CD4-positive, alpha-beta T cell treated with Interleukin-4 for 4 hours (primary cell): ENCODE data around the gene CXCL3.

ENCODE experiments used
- DNase-seq: peaks from one replicate; pipeline ENCODE4 v3.0.0-alpha.2; 2020

The CXCL3 gene

DNA sequence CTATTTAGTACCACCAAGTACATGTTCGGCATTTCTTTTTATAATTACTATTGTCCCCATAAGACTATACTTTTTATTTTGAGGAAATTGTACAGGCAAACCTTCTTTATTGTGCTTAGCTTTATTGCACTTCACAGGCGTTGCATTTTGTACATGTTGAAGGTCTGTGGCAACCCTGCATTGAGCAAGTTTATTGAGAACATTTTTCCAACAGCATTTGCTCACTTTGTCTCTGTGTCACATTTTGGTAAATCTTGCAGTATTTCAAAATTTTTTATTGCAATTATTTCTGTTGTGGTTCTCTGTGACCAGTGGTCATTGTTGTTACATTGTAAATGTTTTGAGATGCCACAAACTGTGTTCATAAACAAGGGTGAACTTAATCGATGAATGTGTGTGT lies 29.2 kb downstream of the CXCL3 start:
- DNase-seq, result no peak

DNA sequence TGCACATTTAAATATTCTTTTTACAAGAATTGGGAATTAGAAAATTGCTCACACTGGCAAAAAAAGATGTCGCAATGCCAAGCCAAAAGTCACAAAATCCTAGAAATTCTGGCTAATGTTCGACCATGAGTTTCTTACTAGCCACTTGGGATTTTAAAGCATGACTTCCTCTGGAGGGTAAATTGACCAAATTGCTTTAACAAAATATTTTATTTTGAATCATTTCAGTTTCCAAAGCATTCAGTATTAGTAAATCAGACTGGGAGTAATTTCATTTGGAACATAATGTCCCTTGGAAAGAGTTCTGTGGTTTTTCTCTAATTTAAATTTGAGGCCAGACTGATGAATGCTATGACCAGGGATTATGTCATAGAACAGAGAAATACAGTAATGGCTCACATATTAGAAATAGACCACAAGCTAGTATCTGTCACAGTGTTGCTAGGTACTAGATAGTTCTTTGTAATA lies 32.4 kb downstream of the CXCL3 start:
- DNase-seq, result no peak

GRCh38 chr4:74005528-74005927 lies 33.0 kb downstream of the CXCL3 start:
- DNase-seq, result no peak

DNA sequence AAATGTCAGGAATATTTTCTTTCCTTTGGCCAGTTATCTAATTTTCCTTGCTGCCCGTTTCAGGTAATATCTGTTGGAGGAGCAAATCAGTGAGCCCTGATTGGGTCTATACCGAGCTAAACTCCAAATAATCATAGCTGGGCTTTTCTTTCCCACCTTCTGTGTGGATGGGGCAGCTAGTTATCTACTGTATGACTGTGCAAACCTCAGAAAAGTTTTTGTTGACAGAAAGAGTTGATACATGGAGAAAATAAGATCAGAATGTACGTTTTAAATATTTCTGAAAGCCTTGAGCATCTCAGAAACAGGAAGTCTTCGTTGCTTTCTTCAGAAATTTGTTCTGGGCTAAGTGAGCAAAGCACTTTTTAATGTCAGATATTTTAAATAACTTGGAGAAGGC lies 33.8 kb downstream of the CXCL3 start:
- DNase-seq, result no peak

DNA sequence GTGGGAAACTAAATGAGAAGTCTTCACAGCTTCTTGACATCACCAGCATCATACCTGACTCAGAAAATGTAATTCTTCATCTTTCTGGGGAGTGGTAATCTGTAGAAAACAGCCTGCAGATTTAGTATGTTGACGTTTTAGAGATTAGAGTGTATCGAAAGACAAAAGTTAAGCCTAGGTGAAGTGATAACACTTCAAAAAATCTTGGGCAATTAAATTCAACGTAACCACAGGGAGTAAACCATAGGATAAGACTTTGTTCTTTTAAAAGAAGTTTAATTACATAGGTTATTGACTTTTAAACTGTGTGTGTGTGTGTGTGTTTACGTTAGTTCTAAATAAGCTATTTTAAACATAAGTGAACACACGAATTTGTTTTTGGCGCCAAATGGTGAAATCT lies 38.2 kb downstream of the CXCL3 start:
- no peak for DNase-seq

DNA sequence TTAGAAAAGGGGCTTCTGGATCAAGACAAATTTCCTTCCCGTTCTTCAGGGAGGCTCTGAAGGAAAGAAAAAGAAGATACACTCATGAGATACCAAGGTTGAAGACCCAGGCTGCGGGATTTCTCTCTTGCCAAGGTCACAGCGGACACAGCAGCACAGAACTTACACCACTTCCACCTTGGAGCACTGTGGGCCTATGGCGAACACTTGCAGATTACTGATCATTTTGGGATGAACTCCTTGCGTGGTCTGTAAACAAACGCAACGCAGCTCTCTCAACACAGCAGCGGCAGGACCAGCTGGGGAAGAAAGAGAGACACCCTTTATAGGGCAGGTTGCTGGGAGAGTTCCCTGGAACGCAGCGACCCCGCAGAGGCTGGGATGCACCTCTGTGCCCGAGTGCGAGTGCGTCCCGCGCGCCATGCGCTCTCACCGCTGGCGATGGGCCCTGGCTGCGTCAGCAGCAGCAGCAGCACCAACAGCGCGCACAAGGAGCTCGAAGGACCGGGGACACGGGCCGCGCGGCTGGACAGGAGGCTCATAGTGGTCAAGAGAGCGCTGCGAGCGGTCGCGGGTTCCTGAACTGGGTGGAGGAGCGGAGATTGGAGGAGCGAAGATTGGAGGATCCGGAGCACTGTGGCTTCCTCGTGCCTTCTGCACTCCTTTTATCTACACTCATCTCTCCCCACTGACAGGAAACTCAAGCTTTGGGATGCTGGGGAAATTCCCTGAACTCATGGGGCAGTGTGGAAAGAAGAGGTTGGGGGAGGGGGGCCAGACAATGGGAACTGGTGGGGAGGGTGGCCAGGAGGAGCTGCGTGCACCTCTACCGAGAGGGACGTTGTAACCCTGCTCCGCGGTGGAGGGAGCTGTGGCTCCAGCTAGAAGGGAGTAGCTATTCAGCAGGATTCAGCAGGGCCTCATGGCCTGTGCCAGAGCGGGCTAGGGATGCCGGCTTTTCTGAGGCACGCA lies 40.2 kb downstream of the CXCL3 start, which contains the start of gene CXCL5:
CXCL5 (minus strand) TSS at position 638 of the 972 bp plus-strand sequence; CDS start at position 542, 96 bp downstream.
- DNase-seq, result no peak

GRCh38 chr4:73992050-73992449 lies 46.4 kb downstream of the CXCL3 start:
- DNase-seq, result no peak

DNA sequence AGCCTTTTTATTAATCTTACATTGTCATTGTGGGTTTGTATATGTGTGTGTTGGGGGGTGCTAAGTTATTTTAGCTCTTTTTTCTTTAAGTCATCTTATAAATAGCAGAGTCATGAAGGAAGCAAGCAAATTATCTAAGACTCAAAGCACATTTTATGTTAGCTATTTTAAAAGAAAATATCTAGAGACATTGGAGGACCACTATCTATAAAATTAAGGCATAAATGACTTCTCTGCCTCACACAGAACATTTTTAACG lies 46.8 kb downstream of the CXCL3 start:
- no peak for DNase-seq

DNA sequence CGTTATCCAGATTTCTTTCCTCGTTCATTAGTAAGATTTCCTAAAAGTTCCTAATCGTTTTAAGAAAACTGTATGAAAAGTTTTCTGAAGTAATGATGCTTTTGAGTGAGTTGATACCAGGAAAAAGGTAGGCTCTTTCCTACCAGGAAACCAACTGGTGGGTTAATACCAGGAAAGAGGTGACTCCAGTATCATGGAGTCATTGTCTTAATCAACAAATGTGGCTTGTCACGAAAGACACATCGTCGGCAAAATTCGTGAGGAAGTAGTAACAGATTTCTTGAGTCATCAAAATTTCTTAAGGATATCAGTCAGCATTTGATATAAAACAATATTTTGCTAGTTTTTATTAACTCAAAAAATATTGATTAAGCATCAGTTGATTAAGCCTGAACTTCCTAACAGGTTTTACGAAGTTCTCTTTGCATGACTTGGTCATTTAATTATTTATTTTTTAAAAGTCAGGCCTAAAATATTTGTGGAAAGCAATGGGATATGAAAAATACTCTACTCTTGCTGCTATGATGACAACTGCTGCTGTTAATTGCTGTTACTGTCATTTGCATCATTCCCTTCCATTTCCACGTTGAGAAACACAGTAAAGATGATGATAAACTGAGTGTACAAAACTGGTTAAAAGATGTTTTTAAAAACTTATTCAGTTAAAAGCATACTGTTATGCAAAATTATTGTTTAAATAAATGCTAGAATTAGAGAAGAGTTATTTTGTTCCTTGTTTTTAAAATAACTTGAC lies 47.3 kb downstream of the CXCL3 start:
- DNase-seq, result no peak

GRCh38 chr4:73989928-73990327 lies 48.6 kb downstream of the CXCL3 start:
- DNase-seq, result no peak

DNA sequence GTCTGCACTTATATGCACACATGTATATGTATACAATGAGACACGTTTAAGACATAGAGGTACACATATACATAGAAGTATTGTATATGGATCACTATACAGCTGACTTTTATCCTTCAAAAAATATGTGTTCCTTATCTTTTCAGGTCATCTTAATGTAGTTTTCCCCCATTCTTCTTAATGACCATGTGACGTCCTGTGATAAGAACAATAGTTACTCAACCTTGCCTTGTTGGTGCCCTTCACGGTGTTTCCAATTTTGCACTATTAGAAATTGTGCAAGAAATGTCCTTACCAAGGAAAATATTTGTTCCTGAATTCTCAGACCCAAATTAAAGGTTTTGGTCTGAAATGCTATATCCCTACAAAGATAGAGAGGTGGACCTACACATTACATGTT lies 49.5 kb downstream of the CXCL3 start:
- DNase-seq, result no peak

DNA sequence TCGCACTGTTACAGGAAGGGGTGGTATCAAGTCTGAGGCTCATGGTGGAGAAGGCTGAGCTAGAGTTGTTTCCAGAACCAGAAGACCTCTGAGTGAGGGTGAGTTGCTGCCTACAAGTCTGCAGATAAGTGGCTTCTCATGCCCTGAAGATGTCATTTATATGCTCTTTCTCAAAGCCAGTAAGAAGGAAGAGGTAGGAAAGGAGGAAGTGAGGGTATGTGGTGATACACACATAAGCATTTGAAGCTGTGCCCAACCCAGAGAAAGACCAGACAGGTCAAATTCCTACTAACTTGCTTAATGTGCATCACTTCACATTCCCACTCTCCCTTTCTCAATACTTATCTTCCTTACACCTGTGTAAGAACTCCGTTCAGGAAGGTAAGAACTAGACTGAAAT lies 50.4 kb downstream of the CXCL3 start, which contains the start of gene PPBP:
PPBP (minus strand) TSS at position 130 of the 400 bp plus-strand sequence; CDS start at position 43, 87 bp downstream.
- no peak for DNase-seq
